Upper lobe of left lung (tissue), 4 donors: ENCODE data around the gene TPRA1.

Experiments
- EP300 ChIP-seq, 4 donors: sonication (generic); formaldehyde crosslinking; IDR thresholded peaks; one replicate each; pipeline ENCODE4 v1.5.1; 2017; ENCODE audit warnings: antibody characterized with exemption in 4 of 4, control low read depth in 2 of 4
- POLR2A ChIP-seq, 4 donors: fragments of 450-650 bp; IDR thresholded peaks; one replicate each; pipeline ENCODE4 v1.5.1; 2016 to 2017; ENCODE audit warnings: antibody characterized with exemption in 4 of 4, mild to moderate bottlenecking in 2 of 4
- POLR2AphosphoS5 ChIP-seq, 2 donors: sonication (generic); formaldehyde crosslinking; IDR thresholded peaks; one replicate each; pipeline ENCODE4 v1.5.1; 2017; ENCODE audit warnings: antibody characterized with exemption in 2 of 2
- TF ChIP-seq, protein P1 (sequence below), 6 experiments: fragments of 450-650 bp in 4 of 6; fragments of 200-600 bp in 2 of 6; sonication (generic) in 2 of 6; IDR thresholded peaks; one replicate each; pipeline ENCODE4 v1.5.1; 2016 to 2019; ENCODE audit warnings: antibody characterized with exemption in 6 of 6

DNA sequence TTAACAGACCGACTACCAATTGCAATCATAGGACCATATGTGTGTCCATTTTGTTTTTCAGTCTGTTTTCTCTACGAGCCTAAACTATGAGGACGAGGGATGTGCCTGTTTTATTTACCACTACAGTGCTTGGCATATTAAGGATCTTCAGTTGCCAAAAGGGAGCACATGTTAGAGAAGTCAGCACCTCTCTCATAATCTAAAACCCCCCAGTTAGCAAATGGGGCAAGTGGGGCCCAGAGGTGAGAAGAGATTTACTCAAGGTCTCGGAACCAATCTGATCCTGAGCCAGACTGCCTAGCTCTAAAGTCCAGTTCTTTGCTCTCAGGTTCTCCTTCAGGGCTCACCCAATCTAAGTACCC, 37.9 kb upstream of the TPRA1 start:
- TF ChIP-seq POLR2AphosphoS5 (IDR thresholded peaks at IDR 0.05) (no peak), POLR2A (IDR thresholded peaks at IDR 0.05) (no peak), EP300 (IDR thresholded peaks at IDR 0.05) (no peak)
- TF ChIP-seq, protein P1, sequence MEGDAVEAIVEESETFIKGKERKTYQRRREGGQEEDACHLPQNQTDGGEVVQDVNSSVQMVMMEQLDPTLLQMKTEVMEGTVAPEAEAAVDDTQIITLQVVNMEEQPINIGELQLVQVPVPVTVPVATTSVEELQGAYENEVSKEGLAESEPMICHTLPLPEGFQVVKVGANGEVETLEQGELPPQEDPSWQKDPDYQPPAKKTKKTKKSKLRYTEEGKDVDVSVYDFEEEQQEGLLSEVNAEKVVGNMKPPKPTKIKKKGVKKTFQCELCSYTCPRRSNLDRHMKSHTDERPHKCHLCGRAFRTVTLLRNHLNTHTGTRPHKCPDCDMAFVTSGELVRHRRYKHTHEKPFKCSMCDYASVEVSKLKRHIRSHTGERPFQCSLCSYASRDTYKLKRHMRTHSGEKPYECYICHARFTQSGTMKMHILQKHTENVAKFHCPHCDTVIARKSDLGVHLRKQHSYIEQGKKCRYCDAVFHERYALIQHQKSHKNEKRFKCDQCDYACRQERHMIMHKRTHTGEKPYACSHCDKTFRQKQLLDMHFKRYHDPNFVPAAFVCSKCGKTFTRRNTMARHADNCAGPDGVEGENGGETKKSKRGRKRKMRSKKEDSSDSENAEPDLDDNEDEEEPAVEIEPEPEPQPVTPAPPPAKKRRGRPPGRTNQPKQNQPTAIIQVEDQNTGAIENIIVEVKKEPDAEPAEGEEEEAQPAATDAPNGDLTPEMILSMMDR (IDR thresholded peaks at IDR 0.05), result no peak
